Measurements from ENCODE around the gene LRRC25.

DNA sequence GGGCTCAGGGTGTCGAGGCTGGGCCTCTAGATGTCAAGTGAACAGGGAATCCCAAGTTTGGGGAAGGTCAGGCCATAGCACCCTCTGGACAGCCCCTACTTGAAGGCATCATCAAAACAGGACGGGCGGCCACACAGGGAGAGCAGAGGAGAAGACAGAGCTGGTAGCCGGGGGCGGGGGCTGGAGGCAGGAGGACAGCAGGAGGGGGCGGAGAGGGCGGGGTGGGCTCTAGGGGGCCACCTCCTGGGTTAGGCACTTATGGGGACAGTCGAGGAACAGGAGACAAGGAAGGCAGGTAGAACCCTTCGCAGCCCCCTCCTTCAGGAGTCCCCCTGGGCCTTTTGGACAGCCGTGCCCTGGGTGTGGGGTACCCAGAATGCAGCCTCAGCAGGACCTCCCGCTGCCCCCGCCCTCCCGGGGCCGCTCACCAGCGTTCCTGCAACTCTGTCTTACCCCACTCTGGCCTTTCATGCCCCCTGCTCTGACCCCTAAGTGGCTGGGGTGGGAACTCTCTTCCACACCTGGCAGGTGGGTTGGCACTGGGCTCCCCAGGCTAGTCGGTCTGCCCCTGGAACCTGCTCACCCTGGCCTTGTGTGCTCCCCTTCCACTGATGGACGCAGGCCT is 27.6 kb upstream of the LRRC25 start:
- TF ChIP-seq POLR2AphosphoS5 (IDR thresholded peaks at IDR 0.05; ENCODE audit: low read depth, low read length) = no peak
- no peak for TF ChIP-seq POLR2A (IDR thresholded peaks at IDR 0.05; ENCODE audit: low read depth, low read length)
- no peak for TF ChIP-seq SPI1 (IDR thresholded peaks at IDR 0.05; ENCODE audit: low read depth, low read length)
- TF ChIP-seq TAF1 (IDR thresholded peaks at IDR 0.05; ENCODE audit: low read depth, low read length) = no peak

Data from GM12891 (cell line).